ENCODE measurements around the gene ELMOD1. TPM values are rescaled to one million over a fixed set of nuclear protein-coding genes. Genes with fewer than 3 reads are reported as not detected.

Gene ELMOD1
- total and polyA plus RNA-seq, 7 experiments from 2014 or later = not detected

Other genes starting within 250 kb of the ELMOD1 start
- 10 to 100 TPM; 17.0 to 38.9 (median 27.2) TPM for gene CWF19L2, start 133.3 kb upstream of the ELMOD1 start, total RNA-seq
- gene CWF19L2, start 133.3 kb upstream of the ELMOD1 start, polyA plus RNA-seq = 10 to 100 TPM in 1 of 2 donors, 1 to 10 TPM in 1; 9.6 to 10.1 TPM
- 10 to 100 TPM in 4 of 5 experiments, 1 to 10 TPM in 1; 9.5 to 19.1 (median 12.6) TPM for gene ALKBH8, start 25.4 kb upstream of the ELMOD1 start, total RNA-seq
- gene ALKBH8, start 25.4 kb upstream of the ELMOD1 start, polyA plus RNA-seq = 10 to 100 TPM in 1 of 2 donors, 1 to 10 TPM in 1; 9.4 to 11.6 TPM
- gene SLN, start 120.9 kb downstream of the ELMOD1 start, total RNA-seq = not detected
- gene SLN, start 120.9 kb downstream of the ELMOD1 start, polyA plus RNA-seq = not detected